GM10248 (cell line): ENCODE data around the gene GOSR2.
"Not testable (repeated sequence)": the region's sequence is repeated elsewhere in the genome, so short reads cannot be mapped to it uniquely, and the experiment has no call there.

ENCODE experiments used
- CTCF ChIA-PET: fragments of 300-600 bp; sonication (Branson Sonifier 250); formaldehyde crosslinking; extraction: SDS; loops from one replicate; lab custom pipeline; 2021; ENCODE audit warnings: antibody characterized with exemption; lab: Yijun Ruan, JAX
- POLR2A ChIA-PET: fragments of 350-650 bp; sonication (Branson Sonifier 250); formaldehyde crosslinking; extraction: SDS; loops from one replicate; lab custom pipeline; 2020; ENCODE audit warnings: antibody characterized with exemption; lab: Yijun Ruan, JAX
- DNase-seq: peaks from one replicate; pipeline ENCODE4 v3.0.0; 2012; ENCODE audit errors: extremely low spot score
- CTCF ChIP-seq: IDR thresholded peaks from 2 replicates; pipeline ENCODE4 v1.5.1; 2012; ENCODE audit warnings: mild to moderate bottlenecking, low read depth; ENCODE audit errors: extremely low read depth, missing control alignments, control extremely low read depth

GOSR2 gene

GRCh38 chr17:46917516-46917915, 5.4 kb upstream of the GOSR2 start:
- ChIA-PET CTCF (interaction anchor here (3.0 kb wide), 1 partner anchor 24 kb away, joined by 13 read pairs; no protein-coding TSS in a partner anchor), POLR2A (no interaction called here)
- TF ChIP-seq CTCF: no peak
- no peak for DNase-seq

DNA sequence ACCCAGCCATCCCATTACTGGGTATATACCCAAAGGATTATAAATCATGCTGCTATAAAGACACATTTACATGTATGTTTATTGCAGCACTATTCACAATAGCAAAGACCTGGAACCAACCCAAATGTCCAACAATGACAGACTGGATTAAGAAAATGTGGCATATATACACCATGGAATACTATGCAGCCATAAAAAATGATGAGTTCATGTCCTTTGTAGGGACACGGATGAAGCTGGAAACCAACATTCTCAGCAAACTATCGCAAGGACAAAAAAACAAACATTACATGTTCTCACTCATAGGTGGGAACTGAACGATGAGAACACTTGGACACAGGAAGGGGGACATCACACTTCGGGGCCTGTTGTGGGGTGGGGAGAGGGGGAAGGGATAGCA, 998 bp upstream of the GOSR2 start:
- POLR2A ChIA-PET, CTCF ChIA-PET, DNase-seq: not testable (repeated sequence)

GRCh38 chr17:46922487-46922803, 515 bp upstream of the GOSR2 start:
- ChIA-PET POLR2A (no interaction called here), CTCF (no interaction called here)
- DNase-seq: no peak
- TF ChIP-seq CTCF: no peak

DNA sequence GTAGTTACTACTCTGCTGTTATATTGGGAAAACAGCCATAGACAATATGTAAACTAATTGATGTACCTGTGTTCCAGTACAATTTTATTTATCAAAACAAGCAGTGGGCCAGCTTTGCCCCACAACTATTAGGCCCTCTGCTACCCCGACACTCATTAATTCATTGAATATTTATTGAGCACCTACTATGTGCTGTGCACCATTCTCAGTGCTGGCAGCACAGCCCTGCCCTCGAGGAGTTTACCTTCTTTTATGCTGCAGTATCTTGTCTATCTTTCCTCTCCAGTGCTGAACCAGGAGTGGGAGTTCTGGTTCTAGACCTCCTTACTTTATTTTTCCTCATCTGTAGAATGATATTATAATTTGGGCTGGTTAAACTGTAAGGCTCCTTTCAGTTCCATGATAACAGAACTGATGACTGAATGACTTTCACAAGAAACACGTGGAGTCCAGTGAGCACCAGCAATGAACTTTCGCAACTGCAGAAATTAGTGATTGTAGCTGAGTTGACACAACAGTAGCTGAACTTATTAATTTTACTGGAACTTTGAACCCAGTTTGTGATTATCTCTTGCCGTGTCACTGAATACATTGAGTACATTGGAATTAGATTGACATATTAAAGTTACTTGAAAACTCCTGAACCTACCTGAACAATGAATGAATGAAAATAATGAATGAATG, 2.4 kb downstream of the GOSR2 start:
- POLR2A ChIA-PET: no interaction called here
- no peak for DNase-seq
- CTCF ChIA-PET: interaction anchor here (3.7 kb wide), 1 partner anchor 16 kb away, joined by 23 read pairs; no protein-coding TSS in a partner anchor
- no peak for TF ChIP-seq CTCF

DNA sequence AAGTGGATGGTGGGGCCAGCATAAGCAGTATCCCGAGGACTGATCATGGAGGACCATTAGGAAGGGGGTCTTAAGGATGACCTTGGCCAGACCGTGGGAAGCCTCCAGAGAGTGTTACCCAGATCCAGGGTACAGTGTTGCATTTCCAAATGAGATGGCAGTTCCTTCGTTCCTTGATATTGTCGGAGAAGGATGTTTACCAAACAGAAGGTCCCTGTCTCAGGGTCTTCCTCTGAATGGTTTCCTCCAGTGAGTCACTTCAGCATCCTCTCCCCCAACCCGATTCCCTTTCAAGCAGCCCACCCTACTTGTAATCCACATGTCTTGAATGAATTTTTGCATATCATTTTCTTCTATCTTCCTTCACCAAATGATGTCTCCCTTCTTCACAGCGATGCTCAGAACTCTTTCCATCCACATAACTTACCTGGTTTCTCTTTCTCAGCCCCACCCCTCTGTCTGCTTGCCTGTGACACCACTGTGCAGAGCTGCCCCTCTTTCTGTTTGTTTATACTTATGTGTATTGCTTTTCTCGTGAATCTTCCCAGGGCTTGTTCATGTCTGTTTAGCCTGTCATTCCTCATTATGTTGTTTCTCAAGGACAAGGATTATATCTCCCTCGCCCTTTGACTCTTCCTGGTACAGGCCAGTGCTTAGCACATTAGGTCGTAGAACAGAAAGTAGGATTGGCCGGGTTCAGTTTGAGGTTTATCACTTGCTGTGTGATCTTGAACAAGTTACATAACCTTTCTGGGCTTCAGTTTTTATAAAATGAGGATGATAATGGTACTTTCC, 5.7 kb downstream of the GOSR2 start:
- ChIA-PET CTCF (interaction anchor here (3.7 kb wide), 1 partner anchor 13 kb away, joined by 23 read pairs; no protein-coding TSS in a partner anchor), POLR2A (no interaction called here)

DNA sequence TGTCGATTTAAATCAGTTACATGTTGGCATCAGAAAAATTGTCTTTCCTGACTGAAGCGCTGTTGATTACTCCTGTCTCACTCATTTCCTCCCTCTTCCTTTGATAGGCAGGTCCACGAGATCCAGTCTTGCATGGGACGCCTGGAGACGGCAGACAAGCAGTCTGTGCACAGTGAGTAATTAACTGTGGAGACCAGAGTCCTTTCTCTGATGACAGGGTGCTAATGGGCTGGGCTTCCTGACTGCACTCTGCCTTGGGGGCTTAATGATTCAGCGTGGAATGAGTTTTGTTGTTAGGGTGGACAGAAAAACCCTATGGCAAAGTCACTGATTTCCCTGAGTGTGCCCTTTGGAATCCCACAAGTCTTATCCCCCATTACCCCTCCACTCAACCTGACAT, 6.5 kb downstream of the GOSR2 start:
- no peak for DNase-seq
- ChIA-PET POLR2A (no interaction called here), CTCF (interaction anchor here (1.0 kb wide), 1 partner anchor 10 kb away, joined by 3 read pairs; no protein-coding TSS in a partner anchor)
- TF ChIP-seq CTCF: no peak

More for the DNA sequence above, 5.7 kb downstream of the GOSR2 start:
- no peak for DNase-seq
- no peak for TF ChIP-seq CTCF

- ChIA-PET POLR2A (no interaction called here), CTCF (interaction anchor here (1.0 kb wide), 2 partner anchors 9 to 13 kb away, joined by 3 to 6 read pairs; no protein-coding TSS in a partner anchor)
- no peak for DNase-seq
- no peak for TF ChIP-seq CTCF
Observed at GRCh38 chr17:46930051-46930450, 7.1 kb downstream of the GOSR2 start.
